HL-60 (cell line): ENCODE measurements around the gene S1PR3.

ENCODE experiments used
- DNase-seq, 2 experiments: peaks; one replicate each; pipeline ENCODE4 v3.0.0-alpha.2; 2010 to 2020; ENCODE audit warnings: low read depth in 1 of 2, low spot score in 1 of 2
- H3K27ac ChIP-seq: fragments of 250-450 bp; sonication (Bioruptor Pico); replicated peaks from 2 replicates; pipeline ENCODE4 v1.5.1; 2020; ENCODE audit warnings: mild to moderate bottlenecking, moderate library complexity
- H3K27me3 ChIP-seq: fragments of 250-450 bp; sonication (Bioruptor Pico); 2 replicates; pipeline ENCODE4 v1.5.1; 2021; ENCODE audit warnings: mild to moderate bottlenecking, moderate library complexity; ENCODE audit not compliant: insufficient read depth, poor library complexity, severe bottlenecking
- H3K4me3 ChIP-seq: replicated peaks from 2 replicates; pipeline ENCODE4 v1.5.1; 2011; ENCODE audit warnings: mild to moderate bottlenecking, control low read depth, low read length; ENCODE audit not compliant: insufficient read depth
- GABPA ChIP-seq: IDR thresholded peaks from 2 replicates; pipeline ENCODE4 v1.6.1; 2012; ENCODE audit warnings: low read depth
- POLR2AphosphoS5 ChIP-seq: IDR thresholded peaks from 2 replicates; pipeline ENCODE4 v1.6.1; 2012; ENCODE audit warnings: low read depth
- SPI1 ChIP-seq: IDR thresholded peaks from 2 replicates; pipeline ENCODE4 v1.6.1; 2012; ENCODE audit warnings: low read depth, mild to moderate bottlenecking, borderline replicate concordance
- TF ChIP-seq, protein P1 (sequence below): IDR thresholded peaks from 2 replicates; pipeline ENCODE4 v1.6.1; 2012; ENCODE audit warnings: low read depth; ENCODE audit not compliant: insufficient replicate concordance
- TF ChIP-seq, protein P2 (sequence below): IDR thresholded peaks from one replicate; pipeline ENCODE4 v1.5.1; 2011; ENCODE audit warnings: low read length, control low read depth, inconsistent platforms; ENCODE audit not compliant: insufficient read depth

The S1PR3 gene

DNA sequence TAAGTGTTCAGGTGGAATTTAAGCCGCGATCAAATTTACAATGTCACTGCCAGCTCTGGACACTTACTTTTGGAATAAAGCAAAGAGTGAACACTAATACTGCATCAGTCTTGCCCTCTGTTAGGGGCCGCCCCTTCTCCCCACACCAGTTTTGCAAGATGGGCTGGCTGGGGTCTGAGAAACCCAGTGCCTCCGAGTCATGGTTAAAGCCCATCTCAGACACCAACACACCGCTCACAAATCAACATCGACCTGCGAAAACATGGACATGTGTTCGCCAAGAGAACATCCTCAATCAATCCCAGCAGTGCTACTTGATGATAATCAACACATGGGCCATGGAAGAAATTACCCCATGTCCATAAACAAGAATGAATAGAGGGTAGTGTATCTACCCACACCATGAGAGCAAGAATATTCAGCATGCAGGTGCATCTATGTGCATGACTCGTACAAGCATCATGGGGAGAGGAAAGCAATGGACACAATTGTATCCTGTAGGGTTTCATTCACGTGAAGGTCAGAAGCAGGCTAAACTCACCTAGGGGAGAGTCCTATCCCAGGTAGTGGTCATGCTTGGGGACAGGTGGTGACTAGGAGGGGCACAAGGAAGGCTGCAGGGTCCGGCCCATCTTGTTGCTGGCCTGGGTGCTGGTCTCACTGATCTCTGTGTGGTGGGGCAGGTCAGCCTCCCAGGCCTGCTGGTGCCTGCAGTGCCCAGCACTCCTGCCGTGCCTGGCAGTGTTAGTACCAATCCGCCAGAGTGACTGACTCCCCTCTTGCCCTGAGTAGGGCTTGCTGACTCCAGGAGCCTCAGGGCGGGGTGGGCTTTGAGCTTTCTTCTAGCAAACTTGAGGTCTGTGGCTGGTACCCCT is 5.0 kb downstream of the S1PR3 start:
- H3K27me3 ChIP-seq = no peaks in the 10 kb centered on the region
- no peak overlapping the region for H3K27ac ChIP-seq
- no peak for DNase-seq
- TF ChIP-seq, protein P1, sequence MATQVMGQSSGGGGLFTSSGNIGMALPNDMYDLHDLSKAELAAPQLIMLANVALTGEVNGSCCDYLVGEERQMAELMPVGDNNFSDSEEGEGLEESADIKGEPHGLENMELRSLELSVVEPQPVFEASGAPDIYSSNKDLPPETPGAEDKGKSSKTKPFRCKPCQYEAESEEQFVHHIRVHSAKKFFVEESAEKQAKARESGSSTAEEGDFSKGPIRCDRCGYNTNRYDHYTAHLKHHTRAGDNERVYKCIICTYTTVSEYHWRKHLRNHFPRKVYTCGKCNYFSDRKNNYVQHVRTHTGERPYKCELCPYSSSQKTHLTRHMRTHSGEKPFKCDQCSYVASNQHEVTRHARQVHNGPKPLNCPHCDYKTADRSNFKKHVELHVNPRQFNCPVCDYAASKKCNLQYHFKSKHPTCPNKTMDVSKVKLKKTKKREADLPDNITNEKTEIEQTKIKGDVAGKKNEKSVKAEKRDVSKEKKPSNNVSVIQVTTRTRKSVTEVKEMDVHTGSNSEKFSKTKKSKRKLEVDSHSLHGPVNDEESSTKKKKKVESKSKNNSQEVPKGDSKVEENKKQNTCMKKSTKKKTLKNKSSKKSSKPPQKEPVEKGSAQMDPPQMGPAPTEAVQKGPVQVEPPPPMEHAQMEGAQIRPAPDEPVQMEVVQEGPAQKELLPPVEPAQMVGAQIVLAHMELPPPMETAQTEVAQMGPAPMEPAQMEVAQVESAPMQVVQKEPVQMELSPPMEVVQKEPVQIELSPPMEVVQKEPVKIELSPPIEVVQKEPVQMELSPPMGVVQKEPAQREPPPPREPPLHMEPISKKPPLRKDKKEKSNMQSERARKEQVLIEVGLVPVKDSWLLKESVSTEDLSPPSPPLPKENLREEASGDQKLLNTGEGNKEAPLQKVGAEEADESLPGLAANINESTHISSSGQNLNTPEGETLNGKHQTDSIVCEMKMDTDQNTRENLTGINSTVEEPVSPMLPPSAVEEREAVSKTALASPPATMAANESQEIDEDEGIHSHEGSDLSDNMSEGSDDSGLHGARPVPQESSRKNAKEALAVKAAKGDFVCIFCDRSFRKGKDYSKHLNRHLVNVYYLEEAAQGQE = no peak
- TF ChIP-seq POLR2AphosphoS5 (no peak), GABPA (no peak), SPI1 (no peak)
- TF ChIP-seq, protein P2, sequence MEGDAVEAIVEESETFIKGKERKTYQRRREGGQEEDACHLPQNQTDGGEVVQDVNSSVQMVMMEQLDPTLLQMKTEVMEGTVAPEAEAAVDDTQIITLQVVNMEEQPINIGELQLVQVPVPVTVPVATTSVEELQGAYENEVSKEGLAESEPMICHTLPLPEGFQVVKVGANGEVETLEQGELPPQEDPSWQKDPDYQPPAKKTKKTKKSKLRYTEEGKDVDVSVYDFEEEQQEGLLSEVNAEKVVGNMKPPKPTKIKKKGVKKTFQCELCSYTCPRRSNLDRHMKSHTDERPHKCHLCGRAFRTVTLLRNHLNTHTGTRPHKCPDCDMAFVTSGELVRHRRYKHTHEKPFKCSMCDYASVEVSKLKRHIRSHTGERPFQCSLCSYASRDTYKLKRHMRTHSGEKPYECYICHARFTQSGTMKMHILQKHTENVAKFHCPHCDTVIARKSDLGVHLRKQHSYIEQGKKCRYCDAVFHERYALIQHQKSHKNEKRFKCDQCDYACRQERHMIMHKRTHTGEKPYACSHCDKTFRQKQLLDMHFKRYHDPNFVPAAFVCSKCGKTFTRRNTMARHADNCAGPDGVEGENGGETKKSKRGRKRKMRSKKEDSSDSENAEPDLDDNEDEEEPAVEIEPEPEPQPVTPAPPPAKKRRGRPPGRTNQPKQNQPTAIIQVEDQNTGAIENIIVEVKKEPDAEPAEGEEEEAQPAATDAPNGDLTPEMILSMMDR = no peak
- no peak overlapping the region for H3K4me3 ChIP-seq

DNA sequence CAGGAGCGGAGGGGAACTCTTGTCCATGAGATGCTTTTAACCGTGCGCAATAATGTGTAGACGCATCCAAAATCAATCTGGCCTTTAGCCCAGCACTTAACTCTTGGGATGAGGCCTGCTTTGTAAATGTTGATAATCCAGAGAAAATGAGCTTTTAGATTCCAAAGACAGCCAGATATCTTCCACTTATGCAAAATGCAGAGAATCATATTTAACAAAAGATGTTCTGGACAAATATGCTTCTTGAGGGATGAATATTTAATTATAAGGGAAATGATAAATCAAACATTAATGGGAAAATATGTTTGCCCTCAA is 5.6 kb downstream of the S1PR3 start:
- TF ChIP-seq GABPA (no peak), POLR2AphosphoS5 (no peak), SPI1 (no peak)
- TF ChIP-seq, protein P2 = no peak
- TF ChIP-seq, protein P1 = no peak
- Histone ChIP-seq H3K27ac (no peak overlapping the region), H3K4me3 (no peak overlapping the region), H3K27me3 (no peaks in the 10 kb centered on the region)
- DNase-seq = no peak

DNA sequence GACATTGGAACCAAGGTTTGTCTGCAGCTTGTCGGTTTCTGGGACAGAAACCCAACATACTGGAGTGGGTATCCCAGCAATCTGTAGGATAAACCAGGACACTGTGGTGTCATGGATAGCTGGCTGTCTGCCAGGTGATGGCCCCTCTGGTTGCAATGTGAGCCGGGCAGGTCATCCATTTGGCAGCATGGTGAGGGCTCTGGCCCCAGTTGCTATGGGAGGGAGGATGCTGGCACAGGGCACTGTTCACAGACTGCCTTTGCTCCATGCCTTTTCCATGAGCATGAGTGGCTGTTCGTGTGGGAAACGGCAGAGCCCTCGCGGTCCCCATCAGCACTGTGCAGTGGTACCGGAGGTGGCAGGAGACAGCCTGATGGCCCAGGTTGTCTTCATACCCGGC is 6.4 kb downstream of the S1PR3 start:
- Histone ChIP-seq H3K27ac (no peak overlapping the region), H3K27me3 (no peaks in the 10 kb centered on the region), H3K4me3 (no peak overlapping the region)
- DNase-seq = no peak
- TF ChIP-seq POLR2AphosphoS5 (no peak), GABPA (no peak), SPI1 (no peak)
- TF ChIP-seq, protein P1 = no peak
- TF ChIP-seq, protein P2 = no peak
